HCEC 1CT (cell line): ENCODE measurements around the gene SND1.
A peak's percentile ranks its signal among the peaks of the same experiment; 100 is the strongest.
"Not testable (repeated sequence)": the region's sequence is repeated elsewhere in the genome, so short reads cannot be mapped to it uniquely, and the experiment has no call there.

Experiments
- DNase-seq: peaks from one replicate; pipeline ENCODE4 v3.0.0-alpha.2; 2017

Gene SND1

DNA sequence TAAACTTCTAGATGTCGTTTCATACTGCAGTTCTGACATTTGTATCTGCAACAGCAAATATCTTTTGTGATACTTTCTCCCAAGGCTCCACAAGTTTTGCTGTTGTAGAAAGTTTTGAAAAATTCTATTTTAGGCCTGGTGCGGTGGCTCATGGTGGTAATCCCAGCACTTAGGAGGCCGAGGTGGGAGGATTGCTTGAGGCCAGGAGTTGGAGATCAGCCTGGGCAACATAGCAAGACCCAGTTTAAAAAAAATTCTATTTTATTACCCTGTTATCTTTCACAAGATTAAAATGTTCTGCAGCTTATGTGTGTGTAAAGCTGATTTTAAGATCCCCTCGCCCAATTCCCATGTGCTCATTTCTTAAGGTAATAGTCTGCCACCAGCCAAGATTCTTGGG lies 1.4 kb downstream of the SND1 start:
- no peak for DNase-seq

DNA sequence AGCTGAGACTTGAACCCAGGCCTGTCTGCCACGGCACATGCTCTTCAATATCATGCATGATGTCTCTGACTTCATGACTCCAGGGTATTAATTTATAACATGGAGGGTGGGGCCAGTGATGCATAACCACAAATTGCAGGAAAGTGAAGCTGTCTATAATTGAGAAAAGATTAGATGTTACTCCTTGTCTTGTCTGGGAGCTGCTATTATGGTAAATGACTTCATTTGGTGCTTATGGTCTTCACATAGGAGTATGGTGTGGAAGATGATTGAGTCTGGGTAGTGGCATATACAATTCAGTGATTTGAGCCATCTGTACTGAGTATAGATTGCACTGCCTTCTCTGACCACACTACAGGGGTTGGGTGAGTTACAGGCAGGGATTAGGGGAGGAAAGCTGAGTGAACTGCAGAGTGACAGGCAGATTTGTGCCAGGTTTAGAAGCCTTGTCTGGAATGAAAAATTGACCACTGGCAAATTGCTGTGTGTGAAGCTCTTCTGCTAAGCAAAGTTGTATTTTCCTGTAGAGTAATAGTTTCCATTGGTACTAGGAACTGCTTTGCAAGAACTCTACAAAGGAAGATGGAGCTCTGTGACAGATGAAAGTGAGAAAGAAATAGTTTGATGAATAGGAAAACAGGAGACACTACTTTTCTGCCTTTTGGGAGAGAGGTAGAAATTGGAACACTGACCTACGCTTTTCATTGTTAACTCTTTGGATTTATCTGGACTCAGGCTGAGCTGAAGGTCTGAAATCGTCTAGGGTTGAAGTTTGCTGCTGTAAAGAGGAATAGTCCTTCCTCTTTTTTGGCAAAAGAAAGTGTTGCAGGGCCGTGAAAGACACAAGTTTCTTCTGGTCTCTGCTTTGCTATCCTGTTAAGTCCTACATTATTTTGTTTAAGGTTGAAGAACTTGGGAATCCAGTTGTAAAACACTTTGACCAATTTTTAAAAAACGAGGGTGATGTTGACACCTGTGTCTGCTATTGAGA lies 2.7 kb downstream of the SND1 start:
- peak; percentile 17 for DNase-seq

DNA sequence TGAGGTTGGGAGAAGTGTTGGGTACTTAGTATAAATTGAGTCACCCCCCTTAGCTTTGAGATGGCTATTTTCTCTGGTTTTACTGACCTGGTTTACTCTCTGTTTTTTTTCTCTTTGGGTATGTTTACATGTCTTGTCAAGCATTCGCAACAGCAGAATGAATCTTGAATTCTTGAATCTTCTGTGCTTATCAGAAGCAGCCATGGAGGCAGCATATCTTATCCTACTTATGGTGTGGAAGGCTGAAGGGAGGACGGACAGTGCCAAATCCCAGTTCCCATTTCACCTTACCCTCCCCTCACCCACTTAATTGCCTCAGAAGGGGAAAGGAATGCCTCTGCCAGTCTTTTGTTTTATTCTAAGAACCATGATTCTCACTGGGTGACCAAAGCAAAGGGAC lies 3.7 kb downstream of the SND1 start:
- no peak for DNase-seq

DNA sequence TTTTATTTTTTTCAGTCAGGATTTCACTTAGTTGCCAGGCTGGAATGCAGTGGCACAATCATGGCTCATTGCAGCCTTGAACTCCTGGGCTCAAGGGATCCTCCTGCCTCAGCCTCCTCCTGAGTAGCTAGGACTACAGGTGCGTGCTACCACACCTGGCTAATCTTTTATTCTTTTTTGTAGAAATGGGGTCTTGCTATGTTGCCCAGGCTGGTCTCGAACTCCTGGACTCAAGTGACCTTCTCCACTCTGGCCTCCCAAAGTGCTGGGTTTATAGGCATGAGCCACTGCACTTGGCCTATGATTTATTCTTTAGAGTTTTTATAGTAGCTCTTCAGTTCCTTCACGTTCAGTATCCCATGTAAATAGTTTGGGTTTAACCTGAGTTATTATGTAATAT lies 5.5 kb downstream of the SND1 start:
- no peak for DNase-seq

DNA sequence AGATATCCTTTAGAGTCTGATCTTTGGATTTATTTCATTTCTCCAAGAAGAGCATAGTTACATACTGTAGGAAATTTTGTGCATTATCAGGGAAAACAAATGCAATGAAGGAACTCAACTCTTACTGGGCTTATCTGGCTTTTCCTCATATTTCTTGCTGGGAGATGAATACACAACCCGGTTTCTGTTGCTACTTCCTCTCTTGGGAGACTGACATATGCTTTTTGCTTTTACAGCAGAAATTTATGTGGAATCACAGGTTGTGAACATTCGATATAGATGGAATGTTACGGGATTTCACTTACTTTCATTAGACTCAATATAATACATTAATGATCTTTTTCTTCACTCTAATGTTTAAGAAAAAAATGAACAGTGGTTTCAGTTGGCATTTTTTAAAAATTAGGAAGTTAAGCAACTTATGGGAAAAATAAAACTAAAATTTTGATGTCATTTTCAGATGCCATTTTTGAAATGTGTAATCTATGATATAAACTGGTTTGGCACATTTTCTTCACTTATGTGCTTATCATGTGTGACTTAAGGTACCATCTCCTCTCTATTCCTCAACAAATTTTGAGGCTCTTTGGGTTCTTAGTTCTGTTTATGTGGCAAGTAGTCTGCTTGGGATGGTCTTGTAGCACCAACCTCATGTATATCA lies 7.1 kb downstream of the SND1 start:
- DNase-seq = no peak

DNA sequence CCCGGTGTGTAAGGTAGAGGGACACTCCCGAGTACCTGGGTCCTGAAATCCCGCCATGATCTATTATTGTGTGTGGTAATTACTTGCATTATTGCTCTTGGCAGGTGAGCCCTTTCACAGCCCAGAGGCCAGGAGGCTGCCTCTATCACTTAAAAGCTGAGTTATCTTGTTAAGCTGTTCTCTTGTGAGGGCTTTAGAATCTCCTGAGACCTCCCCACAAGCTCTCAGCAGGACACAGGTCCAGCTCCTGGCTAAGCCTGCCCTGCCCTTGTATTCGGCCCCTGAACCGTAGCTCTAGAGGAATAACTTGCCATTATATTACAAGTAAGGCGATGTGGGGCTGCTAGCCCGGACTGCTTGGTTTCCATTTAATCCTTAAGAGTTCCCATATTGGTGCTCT lies 13.9 kb downstream of the SND1 start:
- no peak for DNase-seq

DNA sequence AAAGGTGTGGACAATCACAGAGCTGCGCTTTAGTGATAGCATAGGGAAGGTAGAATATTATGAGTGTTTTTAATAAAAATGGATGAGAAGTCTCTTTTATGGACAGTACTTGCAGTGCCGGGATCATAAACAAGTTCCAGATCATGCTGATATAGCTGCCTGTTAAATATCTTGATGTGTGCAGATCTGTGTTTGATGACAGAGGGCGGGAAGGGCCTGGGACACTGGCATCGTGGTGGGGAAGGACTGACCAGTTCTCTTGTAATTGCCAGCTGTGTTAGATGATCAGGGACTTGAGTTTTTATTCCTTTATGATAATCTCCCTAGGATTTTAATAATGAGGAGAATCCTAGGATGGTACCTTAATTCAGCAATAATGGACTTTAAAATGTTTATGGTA lies 14.6 kb downstream of the SND1 start:
- no peak for DNase-seq

DNA sequence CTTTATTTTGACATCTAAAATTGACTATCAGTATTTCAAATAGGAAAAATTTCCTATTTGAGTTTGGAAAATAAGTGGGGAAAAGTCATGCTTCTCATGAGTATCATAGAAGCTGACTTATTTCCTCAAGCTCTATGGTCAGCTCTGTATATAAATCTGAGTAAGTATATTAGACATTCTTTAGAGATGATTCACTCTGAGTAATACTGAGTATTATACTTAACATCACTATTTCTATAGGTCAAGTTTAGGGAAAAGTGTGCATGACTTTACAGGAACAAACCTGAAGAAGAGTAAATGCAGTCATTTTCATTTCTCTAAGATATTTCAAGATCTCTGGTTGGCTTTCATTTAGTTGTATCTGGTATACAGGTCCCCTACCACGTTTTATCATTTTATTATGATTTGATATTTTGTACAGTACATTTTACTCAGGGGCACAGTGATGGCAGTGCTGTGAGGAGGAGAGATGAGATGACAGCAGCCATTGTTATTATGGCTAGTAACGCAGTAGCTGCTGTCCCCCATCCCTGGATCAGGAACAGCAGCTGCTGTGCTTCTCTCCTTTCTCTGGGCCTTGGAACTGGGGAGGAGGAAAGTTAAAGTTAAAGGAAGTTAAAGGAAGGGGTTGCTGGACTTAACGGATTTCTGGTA lies 15.2 kb downstream of the SND1 start:
- DNase-seq = peak; percentile 90

DNA sequence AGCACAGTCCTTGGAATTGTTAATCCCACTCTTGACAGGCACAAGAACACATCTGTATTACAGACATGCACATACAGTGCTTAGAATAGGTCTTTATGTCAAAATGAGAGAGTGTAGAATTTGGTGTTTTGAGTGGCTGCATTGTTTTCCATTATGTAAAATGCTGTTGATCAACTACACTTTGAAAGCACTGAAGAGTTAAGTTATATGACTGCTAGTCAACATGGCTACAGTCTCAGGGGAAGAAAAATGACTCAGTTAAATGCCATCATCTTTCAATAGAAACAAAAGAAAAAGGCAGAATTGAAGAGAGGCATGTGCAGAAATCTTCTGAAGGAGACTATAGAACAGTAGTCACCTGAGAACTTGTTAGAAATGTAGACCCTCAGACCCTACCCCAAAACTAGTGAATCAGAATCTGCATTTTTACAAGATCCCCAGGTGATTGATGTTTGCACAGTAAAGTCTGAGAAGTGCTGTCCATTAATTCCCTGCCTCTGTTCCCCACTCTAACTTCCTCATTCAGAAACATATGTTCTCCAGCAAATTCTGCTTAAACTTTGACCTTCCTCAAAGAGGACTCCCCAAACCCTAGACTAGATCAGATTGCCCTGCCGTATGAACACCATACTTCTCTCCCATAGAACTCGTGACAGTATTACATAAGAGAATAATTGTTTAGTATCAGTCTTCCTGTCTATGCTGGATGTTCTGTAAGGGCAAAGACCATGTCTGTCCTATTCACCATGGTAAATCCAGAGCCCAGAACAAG lies 16.0 kb downstream of the SND1 start:
- peak; percentile 22 for DNase-seq

DNA sequence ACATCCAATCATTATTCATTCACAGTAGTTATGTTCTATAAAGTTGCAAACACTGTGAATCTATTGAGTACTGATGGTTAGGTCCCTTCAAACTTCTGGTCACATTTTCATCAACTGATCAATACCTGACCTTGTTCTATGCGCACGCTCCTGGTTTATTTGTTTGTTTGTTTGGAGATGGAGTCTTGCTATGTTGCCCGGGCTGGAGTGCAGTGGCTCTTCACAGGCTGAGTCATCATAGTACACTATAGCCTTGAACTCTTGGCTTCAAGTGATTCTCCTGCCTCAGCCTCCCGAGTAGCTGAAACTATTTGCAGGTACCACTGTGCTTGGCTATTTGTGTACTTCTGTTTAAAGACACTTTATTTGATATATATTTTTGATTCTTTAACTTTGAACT lies 19.3 kb downstream of the SND1 start:
- DNase-seq = no peak

DNA sequence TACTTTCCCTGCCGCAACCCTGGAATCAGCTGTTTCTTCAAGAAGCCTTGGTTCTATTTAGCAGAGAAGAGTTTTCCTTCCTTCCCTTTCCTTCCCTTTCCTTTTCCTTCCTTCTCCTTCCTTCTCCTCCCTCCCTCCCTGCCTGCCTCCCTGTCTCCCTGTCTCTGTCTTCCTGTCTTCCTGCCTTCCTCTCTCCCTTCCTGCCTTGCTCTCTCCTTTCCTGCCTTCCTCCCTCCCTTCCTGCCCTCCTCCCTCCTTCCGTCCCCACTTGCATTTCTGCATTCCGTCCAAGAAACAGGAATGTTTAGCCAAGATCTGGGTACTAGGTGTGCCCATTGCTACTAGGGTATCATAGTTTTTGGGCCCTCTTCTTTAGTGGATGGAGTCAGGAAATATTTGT lies 21.9 kb downstream of the SND1 start:
- peak; percentile 26 for DNase-seq

DNA sequence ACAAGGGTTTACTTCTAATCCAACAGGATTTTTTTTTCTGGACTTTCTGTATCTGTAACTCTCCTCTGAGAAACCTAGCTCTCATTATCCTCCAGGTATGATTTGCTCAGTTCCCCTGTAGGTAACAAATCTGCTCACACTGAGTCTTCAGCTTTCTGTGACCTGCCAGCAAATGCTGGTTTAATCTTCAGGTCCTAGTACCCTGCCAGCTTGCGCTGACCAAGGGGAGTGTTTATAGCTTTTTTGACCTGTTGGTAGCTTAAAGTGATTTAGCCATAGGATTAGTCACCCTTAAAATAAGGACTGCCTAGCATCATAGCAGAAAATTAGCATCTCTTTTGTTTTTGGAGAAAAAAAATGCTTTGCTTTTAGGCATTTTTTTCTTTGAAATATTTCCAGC lies 22.4 kb downstream of the SND1 start:
- DNase-seq = no peak

DNA sequence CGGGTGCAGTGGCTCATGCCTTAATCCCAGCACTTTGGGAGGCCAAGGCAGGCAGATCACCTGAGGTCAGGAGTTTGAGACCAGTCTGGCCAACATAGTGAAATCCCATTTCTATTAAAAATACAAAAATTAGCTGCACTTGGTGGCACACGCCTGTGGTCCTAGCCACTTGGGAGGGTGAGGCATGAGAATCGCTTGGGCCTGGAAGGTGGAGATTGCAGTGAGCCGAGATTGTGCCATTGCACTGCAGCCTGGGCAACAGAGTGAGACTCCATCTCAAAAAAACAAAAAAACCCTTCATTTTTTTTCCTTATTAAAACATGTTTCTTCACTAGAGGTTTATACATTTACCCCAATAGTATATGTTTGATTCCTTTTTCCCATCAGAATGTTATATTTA lies 22.9 kb downstream of the SND1 start:
- DNase-seq = not testable (repeated sequence)

DNA sequence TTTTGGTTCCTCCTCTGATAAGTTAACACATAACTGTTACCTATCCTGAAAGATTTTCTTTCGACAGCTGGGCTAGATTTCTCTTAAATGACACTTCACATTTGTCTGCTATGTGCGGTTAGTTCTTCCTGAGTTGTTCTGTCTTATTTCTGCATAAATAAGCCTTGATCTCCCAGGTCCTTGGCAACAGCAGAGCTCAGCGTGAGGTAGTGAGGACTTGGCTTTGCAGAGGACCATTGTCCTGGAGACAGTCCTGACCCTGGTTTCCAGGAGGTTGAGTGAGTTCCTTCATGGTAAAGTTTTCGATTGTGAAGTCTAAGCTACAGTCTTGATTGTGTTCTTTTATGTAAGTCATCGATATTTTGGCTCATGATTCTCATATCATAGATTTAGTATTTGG lies 23.7 kb downstream of the SND1 start:
- DNase-seq = no peak

DNA sequence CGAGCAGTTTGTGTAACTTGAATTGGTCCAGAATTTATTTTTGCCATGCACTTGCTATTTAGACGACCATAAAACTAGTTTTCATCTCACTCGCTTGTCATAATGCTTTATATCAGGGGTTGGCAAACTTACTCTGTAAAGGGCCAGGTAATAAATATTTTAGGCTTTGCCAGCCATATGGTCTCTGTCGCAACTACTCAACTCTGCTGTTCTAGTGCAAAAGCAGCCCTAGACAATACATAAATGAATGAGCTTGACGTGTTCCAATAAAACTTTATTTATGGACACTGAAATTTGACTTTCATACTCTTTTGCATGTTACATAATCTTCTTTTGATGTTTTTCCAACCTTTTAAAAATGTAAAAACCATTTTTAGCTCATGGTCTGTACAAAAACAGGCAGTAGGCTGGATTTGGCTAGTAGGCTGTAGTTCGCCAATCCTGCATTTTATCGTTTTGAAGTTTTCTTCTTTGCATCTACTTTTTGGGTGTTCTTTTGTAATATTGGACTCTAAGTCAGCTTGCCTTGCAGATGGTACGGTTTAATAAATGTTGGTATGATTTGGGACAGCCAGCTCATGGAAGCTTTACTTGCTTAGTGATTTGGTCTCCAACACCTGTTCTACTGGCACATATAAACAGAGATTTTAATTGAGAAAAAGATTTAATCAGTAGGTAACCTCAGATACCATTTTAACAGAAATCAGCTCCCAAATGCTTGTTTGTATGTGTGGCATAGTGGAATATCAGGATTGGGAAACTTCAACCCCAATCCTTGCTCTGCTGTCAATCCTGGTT lies 25.6 kb downstream of the SND1 start:
- no peak for DNase-seq

DNA sequence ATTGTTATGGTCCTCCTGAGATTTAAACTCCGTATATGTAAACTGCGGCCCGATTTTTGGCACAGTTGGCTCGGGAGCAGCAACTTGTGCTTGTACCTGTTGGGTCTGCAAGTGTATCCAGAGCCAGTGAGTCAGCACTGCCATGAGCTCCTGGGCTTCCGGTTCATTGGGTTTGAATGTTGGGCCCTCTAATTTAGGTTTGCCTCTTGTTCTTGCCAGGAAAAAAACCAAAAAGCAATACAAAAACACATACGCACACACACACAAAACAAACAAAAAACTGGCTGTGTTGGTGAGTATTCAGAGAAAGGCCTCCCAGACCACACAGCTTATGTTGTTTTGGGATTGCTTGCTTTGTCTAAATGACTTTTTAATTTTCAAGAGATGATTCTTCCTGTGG lies 26.3 kb downstream of the SND1 start:
- no peak for DNase-seq

DNA sequence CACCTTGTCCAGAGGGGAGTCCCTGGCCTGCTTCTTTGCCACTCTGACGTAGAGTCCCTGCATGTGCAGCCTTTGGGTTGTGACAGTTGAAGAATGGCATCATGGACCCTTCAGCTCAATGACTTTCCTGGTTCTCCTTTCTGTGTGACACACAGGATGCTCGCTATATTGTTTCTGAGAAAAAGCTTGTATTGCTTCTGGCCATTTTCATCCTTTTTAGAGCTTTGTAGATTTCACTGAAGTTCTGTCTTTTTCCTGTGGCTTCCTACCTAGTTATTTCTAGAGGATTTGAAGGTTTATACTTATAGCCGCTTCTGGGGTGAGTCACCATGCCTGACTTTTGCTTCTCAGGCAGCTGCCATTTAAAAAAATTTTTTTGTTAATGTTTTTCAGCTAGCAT lies 27.0 kb downstream of the SND1 start:
- peak; percentile 61 for DNase-seq

DNA sequence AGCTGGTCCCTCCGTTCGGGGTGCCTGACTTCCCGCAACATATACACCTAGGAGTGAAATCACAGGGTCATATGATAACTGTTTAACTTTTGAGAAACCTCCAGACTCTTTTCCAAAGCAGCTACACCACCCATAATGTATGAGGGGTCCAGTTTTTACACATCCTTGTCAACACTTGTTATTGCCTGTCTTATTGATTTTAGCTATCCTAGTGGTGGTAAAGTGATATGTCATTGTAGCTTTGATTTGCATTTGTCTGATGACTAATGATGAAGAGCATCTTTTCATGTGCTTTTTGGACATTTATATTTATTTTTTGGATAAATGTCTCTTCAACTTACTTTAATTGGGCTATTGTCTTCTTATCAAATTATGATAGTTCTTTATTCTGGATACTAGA lies 29.0 kb downstream of the SND1 start:
- no peak for DNase-seq

DNA sequence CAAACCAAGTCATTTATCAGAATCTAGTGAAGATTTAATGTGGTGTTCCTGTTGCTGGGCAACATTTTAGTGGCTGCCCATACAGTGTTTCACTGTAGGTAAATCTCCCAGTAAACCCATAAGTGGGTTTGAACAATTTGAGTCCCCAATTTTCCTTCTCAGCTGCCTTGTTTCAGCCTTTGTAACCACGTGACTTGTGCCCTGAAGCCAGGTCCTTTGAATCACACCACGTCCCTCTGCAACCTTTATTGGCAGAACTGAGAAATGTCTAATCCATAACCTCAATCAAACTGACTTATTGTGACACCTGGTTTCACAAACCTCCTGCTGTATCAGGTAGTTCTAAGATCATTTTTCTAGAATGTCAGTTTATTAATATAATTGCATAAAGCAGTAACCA lies 30.1 kb downstream of the SND1 start:
- DNase-seq = no peak

DNA sequence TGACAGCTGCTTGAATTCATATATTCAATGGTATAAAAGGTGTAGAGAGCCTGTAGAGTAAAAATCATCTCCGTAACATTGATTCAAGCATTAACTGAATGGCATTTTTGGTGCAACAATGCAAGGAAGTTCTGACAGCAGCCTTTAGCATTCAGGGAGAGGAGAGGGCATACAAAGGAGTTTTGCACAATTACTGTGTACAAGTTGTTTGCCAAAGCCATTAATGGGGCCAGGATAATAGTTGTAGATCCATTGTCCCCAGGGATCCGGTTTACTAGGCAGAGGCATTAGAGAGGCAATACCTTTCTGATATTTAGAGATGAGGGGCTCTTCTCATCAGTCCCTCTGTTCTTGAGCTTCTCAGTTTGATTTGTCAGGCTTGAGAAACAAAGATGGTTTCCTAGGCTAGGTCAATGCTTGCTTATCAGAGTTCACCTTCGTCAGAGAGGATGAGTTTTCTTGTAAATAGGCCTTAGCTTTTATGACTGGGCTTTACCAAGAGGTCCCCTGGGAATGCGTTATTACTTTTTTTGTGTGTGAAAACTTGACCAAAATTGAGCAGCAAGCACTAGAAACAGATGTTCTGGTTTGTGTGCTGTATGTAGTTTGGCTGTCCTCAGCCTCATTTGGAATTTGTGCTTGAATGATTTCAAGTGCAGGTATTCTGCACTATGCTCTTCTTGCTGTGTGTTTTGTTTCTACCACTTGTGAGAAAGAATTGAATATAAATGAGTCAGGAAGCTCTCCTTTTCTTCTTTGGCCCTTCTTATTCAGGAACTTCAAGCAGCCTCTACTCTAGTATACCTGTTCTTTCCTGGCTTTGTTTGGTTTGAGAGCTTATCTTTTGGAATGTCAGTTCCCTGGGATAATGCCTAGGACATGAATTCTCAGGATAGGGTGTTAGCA lies 32.0 kb downstream of the SND1 start:
- no peak for DNase-seq

DNA sequence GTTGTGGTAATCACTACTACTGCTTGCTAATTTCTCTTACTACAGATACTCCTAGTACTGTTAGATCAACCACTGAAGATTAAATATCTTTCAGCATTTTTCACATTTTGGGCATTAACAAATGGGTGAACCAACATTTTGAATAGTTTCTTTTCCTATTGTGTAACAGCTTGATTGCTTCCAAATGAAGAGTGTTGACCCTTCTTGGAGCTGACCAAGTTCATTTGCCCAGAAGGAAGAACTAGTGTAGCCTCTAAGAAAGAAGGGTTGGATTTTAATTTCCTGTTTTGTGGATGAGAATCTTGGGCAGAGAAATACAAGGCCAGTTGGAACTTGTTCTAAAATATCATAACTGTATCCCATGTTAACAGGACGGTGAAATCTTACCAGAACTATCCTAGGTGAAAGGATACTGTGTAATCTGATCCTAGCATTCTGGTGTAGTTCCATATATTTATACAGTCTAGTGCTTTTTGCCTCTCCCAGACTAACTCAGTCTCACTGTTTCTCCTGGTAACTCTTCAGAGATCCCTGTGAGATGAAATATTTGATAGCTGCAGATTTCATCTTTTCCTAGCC lies 37.3 kb downstream of the SND1 start:
- DNase-seq = no peak
